Measurements from ENCODE around the gene SLC7A11.

- TF ChIP-seq PRRX2 (CRISPR knock-in tag; IDR thresholded peaks at IDR 0.05) = no peak
- TF ChIP-seq ZBTB21 (CRISPR knock-in tag; IDR thresholded peaks at IDR 0.05; ENCODE audit: borderline replicate concordance) = no peak
- TF ChIP-seq, protein P1, sequence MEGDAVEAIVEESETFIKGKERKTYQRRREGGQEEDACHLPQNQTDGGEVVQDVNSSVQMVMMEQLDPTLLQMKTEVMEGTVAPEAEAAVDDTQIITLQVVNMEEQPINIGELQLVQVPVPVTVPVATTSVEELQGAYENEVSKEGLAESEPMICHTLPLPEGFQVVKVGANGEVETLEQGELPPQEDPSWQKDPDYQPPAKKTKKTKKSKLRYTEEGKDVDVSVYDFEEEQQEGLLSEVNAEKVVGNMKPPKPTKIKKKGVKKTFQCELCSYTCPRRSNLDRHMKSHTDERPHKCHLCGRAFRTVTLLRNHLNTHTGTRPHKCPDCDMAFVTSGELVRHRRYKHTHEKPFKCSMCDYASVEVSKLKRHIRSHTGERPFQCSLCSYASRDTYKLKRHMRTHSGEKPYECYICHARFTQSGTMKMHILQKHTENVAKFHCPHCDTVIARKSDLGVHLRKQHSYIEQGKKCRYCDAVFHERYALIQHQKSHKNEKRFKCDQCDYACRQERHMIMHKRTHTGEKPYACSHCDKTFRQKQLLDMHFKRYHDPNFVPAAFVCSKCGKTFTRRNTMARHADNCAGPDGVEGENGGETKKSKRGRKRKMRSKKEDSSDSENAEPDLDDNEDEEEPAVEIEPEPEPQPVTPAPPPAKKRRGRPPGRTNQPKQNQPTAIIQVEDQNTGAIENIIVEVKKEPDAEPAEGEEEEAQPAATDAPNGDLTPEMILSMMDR (IDR thresholded peaks at IDR 0.05) = no peak
- TF ChIP-seq MAX (CRISPR knock-in tag; IDR thresholded peaks at IDR 0.05) = no peak
- no peak for TF ChIP-seq SP1 (CRISPR knock-in tag; conservative IDR thresholded peaks at IDR 0.05)
- TF ChIP-seq CREM (CRISPR knock-in tag; IDR thresholded peaks at IDR 0.05) = no peak
- TF ChIP-seq, protein P2, sequence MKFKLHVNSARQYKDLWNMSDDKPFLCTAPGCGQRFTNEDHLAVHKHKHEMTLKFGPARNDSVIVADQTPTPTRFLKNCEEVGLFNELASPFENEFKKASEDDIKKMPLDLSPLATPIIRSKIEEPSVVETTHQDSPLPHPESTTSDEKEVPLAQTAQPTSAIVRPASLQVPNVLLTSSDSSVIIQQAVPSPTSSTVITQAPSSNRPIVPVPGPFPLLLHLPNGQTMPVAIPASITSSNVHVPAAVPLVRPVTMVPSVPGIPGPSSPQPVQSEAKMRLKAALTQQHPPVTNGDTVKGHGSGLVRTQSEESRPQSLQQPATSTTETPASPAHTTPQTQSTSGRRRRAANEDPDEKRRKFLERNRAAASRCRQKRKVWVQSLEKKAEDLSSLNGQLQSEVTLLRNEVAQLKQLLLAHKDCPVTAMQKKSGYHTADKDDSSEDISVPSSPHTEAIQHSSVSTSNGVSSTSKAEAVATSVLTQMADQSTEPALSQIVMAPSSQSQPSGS (CRISPR knock-in tag; IDR thresholded peaks at IDR 0.05; ENCODE audit: borderline replicate concordance, low read depth) = no peak
- no peak for TF ChIP-seq E2F1 (CRISPR knock-in tag; IDR thresholded peaks at IDR 0.05)
- TF ChIP-seq NFE2L1 (CRISPR knock-in tag; IDR thresholded peaks at IDR 0.05) = no peak
- TF ChIP-seq, protein P3, sequence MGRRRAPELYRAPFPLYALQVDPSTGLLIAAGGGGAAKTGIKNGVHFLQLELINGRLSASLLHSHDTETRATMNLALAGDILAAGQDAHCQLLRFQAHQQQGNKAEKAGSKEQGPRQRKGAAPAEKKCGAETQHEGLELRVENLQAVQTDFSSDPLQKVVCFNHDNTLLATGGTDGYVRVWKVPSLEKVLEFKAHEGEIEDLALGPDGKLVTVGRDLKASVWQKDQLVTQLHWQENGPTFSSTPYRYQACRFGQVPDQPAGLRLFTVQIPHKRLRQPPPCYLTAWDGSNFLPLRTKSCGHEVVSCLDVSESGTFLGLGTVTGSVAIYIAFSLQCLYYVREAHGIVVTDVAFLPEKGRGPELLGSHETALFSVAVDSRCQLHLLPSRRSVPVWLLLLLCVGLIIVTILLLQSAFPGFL (CRISPR knock-in tag; IDR thresholded peaks at IDR 0.05; ENCODE audit: borderline replicate concordance) = no peak
- no peak for TF ChIP-seq CREB1 (CRISPR knock-in tag; IDR thresholded peaks at IDR 0.05)
- TF ChIP-seq, protein P4, sequence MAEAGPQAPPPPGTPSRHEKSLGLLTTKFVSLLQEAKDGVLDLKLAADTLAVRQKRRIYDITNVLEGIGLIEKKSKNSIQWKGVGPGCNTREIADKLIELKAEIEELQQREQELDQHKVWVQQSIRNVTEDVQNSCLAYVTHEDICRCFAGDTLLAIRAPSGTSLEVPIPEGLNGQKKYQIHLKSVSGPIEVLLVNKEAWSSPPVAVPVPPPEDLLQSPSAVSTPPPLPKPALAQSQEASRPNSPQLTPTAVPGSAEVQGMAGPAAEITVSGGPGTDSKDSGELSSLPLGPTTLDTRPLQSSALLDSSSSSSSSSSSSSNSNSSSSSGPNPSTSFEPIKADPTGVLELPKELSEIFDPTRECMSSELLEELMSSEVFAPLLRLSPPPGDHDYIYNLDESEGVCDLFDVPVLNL (CRISPR knock-in tag; IDR thresholded peaks at IDR 0.05; ENCODE audit: borderline replicate concordance, low read depth) = no peak
These were observed 13.9 kb upstream of the SLC7A11 start for GRCh38 chr4:138255917-138256597.

All from WTC11 (cell line).